ENCODE results near the gene LTBP3. TPM values are rescaled to one million over a fixed set of nuclear protein-coding genes. Genes with fewer than 3 reads are reported as not detected.

Gene LTBP3
- total and polyA plus RNA-seq, 9 of the 15 experiments (the other 6 are each of a cell fraction or from before 2014, with no cell fraction given), result 0.06 to 20.5 (median 4.8) TPM

DNA sequence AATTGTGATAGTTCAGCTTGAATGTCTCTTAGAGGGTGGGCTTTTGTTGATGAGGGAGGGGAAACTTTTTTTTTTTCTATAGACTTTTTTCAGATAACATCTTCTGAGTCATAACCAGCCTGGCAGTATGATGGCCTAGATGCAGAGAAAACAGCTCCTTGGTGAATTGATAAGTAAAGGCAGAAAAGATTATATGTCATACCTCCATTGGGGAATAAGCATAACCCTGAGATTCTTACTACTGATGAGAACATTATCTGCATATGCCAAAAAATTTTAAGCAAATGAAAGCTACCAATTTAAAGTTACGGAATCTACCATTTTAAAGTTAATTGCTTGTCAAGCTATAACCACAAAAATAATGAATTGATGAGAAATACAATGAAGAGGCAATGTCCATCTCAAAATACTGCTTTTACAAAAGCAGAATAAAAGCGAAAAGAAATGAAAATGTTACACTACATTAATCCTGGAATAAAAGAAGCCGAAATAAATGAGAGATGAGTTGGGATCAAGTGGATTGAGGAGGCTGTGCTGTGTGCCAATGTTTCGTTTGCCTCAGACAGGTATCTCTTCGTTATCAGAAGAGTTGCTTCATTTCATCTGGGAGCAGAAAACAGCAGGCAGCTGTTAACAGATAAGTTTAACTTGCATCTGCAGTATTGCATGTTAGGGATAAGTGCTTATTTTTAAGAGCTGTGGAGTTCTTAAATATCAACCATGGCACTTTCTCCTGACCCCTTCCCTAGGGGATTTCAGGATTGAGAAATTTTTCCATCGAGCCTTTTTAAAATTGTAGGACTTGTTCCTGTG lies 55.4 kb downstream of the LTBP3 start (continued):
- TF ChIP-seq, protein P1, sequence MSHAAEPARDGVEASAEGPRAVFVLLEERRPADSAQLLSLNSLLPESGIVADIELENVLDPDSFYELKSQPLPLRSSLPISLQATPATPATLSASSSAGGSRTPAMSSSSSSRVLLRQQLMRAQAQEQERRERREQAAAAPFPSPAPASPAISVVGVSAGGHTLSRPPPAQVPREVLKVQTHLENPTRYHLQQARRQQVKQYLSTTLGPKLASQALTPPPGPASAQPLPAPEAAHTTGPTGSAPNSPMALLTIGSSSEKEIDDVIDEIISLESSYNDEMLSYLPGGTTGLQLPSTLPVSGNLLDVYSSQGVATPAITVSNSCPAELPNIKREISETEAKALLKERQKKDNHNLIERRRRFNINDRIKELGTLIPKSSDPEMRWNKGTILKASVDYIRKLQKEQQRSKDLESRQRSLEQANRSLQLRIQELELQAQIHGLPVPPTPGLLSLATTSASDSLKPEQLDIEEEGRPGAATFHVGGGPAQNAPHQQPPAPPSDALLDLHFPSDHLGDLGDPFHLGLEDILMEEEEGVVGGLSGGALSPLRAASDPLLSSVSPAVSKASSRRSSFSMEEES (CRISPR knock-in tag; IDR thresholded peaks at IDR 0.05), result peak; percentile 31
- TF ChIP-seq, protein P2, sequence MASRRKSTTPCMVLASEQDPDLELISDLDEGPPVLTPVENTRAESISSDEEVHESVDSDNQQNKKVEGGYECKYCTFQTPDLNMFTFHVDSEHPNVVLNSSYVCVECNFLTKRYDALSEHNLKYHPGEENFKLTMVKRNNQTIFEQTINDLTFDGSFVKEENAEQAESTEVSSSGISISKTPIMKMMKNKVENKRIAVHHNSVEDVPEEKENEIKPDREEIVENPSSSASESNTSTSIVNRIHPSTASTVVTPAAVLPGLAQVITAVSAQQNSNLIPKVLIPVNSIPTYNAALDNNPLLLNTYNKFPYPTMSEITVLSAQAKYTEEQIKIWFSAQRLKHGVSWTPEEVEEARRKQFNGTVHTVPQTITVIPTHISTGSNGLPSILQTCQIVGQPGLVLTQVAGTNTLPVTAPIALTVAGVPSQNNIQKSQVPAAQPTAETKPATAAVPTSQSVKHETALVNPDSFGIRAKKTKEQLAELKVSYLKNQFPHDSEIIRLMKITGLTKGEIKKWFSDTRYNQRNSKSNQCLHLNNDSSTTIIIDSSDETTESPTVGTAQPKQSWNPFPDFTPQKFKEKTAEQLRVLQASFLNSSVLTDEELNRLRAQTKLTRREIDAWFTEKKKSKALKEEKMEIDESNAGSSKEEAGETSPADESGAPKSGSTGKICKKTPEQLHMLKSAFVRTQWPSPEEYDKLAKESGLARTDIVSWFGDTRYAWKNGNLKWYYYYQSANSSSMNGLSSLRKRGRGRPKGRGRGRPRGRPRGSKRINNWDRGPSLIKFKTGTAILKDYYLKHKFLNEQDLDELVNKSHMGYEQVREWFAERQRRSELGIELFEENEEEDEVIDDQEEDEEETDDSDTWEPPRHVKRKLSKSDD (conservative IDR thresholded peaks at IDR 0.05; ENCODE audit: low read length), result no peak
- TF ChIP-seq, protein P3, sequence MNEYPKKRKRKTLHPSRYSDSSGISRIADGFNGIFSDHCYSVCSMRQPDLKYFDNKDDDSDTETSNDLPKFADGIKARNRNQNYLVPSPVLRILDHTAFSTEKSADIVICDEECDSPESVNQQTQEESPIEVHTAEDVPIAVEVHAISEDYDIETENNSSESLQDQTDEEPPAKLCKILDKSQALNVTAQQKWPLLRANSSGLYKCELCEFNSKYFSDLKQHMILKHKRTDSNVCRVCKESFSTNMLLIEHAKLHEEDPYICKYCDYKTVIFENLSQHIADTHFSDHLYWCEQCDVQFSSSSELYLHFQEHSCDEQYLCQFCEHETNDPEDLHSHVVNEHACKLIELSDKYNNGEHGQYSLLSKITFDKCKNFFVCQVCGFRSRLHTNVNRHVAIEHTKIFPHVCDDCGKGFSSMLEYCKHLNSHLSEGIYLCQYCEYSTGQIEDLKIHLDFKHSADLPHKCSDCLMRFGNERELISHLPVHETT (CRISPR knock-in tag; conservative IDR thresholded peaks at IDR 0.05 in 1 of 2, IDR thresholded peaks at IDR 0.05 in 1 of 2), result peak in 1 of 2 experiments; percentile 32; a peak in 1 of 4 replicates
- TF ChIP-seq NRF1 (conservative IDR thresholded peaks at IDR 0.05 in 1 of 2, IDR thresholded peaks at IDR 0.05 in 1 of 2) (no peak), GABPB2 (CRISPR knock-in tag; conservative IDR thresholded peaks at IDR 0.05) (peak; percentile 95), RBM25 (IDR thresholded peaks at IDR 0.05; ENCODE audit: low read depth, low read length, severe bottlenecking) (no peak), E2F3 (CRISPR knock-in tag; IDR thresholded peaks at IDR 0.05) (no peak), MAFG (tag; conservative IDR thresholded peaks at IDR 0.05) (no peak), MEF2A (IDR thresholded peaks at IDR 0.05; ENCODE audit: control insufficient read depth, low read depth, low read length) (peak; percentile 52; the same call in 1 of the 2 replicates), RNF2 (IDR thresholded peaks at IDR 0.05) (no peak; the same call in 1 of the 2 replicates), ZNF232 (CRISPR knock-in tag; IDR thresholded peaks at IDR 0.05) (0 out of 2 replicates have a peak, but pooled peaks have one; percentile 67), TAL1 (IDR thresholded peaks at IDR 0.05) (peak; percentile 25; the same call in 1 of the 2 replicates), ZBTB1 (CRISPR knock-in tag; IDR thresholded peaks at IDR 0.05; ENCODE audit: borderline replicate concordance, low read depth) (peak; percentile 20; the same call in 1 of the 2 replicates), SRSF7 (optimal IDR thresholded peaks at IDR 0.05; ENCODE audit: low read depth, low read length) (no peak), ATF7 (IDR thresholded peaks at IDR 0.05) (0 out of 2 replicates have a peak, but pooled peaks have one; percentile 5)
- TF ChIP-seq, protein P4, sequence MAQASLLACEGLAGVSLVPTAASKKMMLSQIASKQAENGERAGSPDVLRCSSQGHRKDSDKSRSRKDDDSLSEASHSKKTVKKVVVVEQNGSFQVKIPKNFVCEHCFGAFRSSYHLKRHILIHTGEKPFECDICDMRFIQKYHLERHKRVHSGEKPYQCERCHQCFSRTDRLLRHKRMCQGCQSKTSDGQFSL (CRISPR knock-in tag; IDR thresholded peaks at IDR 0.05), result peak; percentile 38; the same call in 1 of the 2 replicates
- TF ChIP-seq, protein P4 (tag; IDR thresholded peaks at IDR 0.05), result no peak
- TF ChIP-seq, protein P5, sequence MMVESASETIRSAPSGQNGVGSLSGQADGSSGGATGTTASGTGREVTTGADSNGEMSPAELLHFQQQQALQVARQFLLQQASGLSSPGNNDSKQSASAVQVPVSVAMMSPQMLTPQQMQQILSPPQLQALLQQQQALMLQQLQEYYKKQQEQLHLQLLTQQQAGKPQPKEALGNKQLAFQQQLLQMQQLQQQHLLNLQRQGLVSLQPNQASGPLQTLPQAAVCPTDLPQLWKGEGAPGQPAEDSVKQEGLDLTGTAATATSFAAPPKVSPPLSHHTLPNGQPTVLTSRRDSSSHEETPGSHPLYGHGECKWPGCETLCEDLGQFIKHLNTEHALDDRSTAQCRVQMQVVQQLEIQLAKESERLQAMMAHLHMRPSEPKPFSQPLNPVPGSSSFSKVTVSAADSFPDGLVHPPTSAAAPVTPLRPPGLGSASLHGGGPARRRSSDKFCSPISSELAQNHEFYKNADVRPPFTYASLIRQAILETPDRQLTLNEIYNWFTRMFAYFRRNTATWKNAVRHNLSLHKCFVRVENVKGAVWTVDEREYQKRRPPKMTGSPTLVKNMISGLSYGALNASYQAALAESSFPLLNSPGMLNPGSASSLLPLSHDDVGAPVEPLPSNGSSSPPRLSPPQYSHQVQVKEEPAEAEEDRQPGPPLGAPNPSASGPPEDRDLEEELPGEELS (CRISPR knock-in tag; IDR thresholded peaks at IDR 0.05; ENCODE audit: borderline replicate concordance), result peak; percentile 92
